ENCODE results near the gene RIC1. TPM values are rescaled to one million over a fixed set of nuclear protein-coding genes. Genes with fewer than 3 reads are reported as not detected.

RIC1 gene
- total and polyA plus RNA-seq, 9 of the 15 experiments (the other 6 are each of a cell fraction or from before 2014, with no cell fraction given), result 3.2 to 25.8 (median 15.0) TPM

GRCh38 chr9:5633243-5633642 is 4.3 kb downstream of the RIC1 start (continued):
- no peak for TF ChIP-seq THRB (CRISPR knock-in tag; conservative IDR thresholded peaks at IDR 0.05)
- no peak for TF ChIP-seq MTA1 (IDR thresholded peaks at IDR 0.05; ENCODE audit: borderline replicate concordance)
- no peak for TF ChIP-seq E2F4 (CRISPR knock-in tag; IDR thresholded peaks at IDR 0.05; ENCODE audit: low read depth)
- TF ChIP-seq CBFA2T3 (IDR thresholded peaks at IDR 0.05), result peak; percentile 57
- no peak for TF ChIP-seq FOXK2 (conservative IDR thresholded peaks at IDR 0.05 in 1 of 2, IDR thresholded peaks at IDR 0.05 in 1 of 2; ENCODE audit: low read depth in 2 of 2)
- TF ChIP-seq SRSF1 (IDR thresholded peaks at IDR 0.05; ENCODE audit: low read depth, low read length), result no peak
- TF ChIP-seq TRIM24 (IDR thresholded peaks at IDR 0.05), result peak in 1 of 2 experiments; percentile 62; a peak in 2 of 4 replicates
- TF ChIP-seq SIN3B (IDR thresholded peaks at IDR 0.05; ENCODE audit: low read depth), result no peak
- TF ChIP-seq BACH1 (tag; IDR thresholded peaks at IDR 0.05), result no peak
- TF ChIP-seq, protein P1, sequence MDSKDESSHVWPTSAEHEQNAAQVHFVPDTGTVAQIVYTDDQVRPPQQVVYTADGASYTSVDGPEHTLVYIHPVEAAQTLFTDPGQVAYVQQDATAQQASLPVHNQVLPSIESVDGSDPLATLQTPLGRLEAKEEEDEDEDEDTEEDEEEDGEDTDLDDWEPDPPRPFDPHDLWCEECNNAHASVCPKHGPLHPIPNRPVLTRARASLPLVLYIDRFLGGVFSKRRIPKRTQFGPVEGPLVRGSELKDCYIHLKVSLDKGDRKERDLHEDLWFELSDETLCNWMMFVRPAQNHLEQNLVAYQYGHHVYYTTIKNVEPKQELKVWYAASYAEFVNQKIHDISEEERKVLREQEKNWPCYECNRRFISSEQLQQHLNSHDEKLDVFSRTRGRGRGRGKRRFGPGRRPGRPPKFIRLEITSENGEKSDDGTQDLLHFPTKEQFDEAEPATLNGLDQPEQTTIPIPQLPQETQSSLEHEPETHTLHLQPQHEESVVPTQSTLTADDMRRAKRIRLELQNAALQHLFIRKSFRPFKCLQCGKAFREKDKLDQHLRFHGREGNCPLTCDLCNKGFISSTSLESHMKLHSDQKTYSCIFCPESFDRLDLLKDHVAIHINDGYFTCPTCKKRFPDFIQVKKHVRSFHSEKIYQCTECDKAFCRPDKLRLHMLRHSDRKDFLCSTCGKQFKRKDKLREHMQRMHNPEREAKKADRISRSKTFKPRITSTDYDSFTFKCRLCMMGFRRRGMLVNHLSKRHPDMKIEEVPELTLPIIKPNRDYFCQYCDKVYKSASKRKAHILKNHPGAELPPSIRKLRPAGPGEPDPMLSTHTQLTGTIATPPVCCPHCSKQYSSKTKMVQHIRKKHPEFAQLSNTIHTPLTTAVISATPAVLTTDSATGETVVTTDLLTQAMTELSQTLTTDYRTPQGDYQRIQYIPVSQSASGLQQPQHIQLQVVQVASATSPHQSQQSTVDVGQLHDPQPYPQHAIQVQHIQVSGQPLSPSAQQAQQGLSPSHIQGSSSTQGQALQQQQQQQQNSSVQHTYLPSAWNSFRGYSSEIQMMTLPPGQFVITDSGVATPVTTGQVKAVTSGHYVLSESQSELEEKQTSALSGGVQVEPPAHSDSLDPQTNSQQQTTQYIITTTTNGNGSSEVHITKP (IDR thresholded peaks at IDR 0.05; ENCODE audit: partially characterized antibody), result no peak
- TF ChIP-seq CHAMP1 (IDR thresholded peaks at IDR 0.05), result peak; percentile 72; the same call in 1 of the 2 replicates
- TF ChIP-seq, protein P2, sequence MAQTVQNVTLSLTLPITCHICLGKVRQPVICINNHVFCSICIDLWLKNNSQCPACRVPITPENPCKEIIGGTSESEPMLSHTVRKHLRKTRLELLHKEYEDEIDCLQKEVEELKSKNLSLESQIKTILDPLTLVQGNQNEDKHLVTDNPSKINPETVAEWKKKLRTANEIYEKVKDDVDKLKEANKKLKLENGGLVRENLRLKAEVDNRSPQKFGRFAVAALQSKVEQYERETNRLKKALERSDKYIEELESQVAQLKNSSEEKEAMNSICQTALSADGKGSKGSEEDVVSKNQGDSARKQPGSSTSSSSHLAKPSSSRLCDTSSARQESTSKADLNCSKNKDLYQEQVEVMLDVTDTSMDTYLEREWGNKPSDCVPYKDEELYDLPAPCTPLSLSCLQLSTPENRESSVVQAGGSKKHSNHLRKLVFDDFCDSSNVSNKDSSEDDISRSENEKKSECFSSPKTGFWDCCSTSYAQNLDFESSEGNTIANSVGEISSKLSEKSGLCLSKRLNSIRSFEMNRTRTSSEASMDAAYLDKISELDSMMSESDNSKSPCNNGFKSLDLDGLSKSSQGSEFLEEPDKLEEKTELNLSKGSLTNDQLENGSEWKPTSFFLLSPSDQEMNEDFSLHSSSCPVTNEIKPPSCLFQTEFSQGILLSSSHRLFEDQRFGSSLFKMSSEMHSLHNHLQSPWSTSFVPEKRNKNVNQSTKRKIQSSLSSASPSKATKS (CRISPR knock-in tag; IDR thresholded peaks at IDR 0.05), result no peak
- TF ChIP-seq SNIP1 (IDR thresholded peaks at IDR 0.05; ENCODE audit: low read depth), result no peak
- TF ChIP-seq HNRNPH1 (optimal IDR thresholded peaks at IDR 0.05; ENCODE audit: low read depth, low read length), result no peak
- TF ChIP-seq PYGO2 (tag; IDR thresholded peaks at IDR 0.05), result no peak
- TF ChIP-seq ZBTB8A (IDR thresholded peaks at IDR 0.05; ENCODE audit: partially characterized antibody), result no peak
